Muscle of back (tissue), 11 donors: ENCODE data around the gene FKBP11. TPM values are rescaled to one million over a fixed set of nuclear protein-coding genes. Genes with fewer than 3 reads are reported as not detected.
"Not testable (repeated sequence)": the region's sequence is repeated elsewhere in the genome, so short reads cannot be mapped to it uniquely, and the experiment has no call there.

Experiments used
- DNase-seq, 3 donors: peaks; one replicate each; pipeline versions ENCODE4 v3.0.0 to v3.0.0-alpha.2; 2013
- polyA plus RNA-seq, 10 donors: library from polyadenylated mRNA; unstranded; fragments of 120-200 nt; gene quantifications; one replicate each; pipeline ENCODE4 v1.2.1, GENCODE V29; 2013; ENCODE audit not compliant: insufficient read length in 10 of 10

Gene FKBP11
- polyA plus RNA-seq, 10 donors = 18.7 to 41.1 (median 22.1) TPM

DNA sequence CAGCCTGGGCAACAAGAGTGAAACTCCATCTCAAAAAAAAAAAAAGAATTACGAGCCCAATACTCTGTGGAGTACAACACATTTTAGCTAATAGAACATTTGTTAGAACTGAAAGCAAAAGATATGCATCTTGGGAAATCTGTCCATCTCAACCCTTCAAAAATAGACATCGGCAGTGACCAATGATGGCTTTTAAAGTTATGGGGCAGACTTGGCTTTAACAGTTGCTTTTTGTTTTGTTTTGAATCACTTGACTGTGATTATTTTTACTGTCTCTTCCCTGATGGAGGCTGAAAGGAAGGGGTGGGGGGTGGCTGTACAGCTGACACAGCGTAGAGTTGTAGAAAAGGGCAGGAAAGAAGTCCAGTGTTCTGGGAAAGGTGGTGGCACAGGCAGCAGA is 2.2 kb downstream of the FKBP11 start:
- no peak for DNase-seq

DNA sequence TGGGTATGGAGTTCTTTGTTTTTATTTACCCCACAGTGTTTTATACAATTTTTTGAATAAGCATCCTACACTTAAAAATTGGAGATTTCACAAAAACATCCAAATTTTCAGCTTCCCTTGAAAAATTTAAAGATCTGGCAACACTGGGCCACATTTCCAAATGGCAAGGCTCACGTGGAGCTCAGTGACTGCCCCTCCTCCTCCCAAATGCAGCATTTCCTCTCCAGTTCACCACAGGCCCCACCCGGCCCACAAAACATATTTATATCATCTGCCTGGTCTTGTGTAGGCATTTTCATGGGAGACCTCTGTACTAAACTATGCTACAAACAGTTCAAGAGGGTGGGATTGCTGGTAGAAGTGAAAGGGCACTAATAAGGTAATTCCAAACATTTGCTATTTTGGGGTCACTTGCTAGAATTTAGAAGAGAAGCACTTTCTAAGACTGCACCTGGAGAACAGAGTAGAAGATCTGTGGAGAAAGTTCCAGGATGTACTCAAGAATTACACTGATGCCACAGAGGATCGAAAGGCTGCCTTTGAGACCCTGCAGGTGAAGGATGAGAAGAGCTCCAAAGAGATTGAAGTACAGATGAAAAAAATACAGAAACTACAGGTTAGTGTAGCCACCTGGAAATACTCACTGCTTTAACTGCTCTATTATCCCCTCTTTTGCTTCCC is 7.3 kb downstream of the FKBP11 start:
- no peak for DNase-seq

DNA sequence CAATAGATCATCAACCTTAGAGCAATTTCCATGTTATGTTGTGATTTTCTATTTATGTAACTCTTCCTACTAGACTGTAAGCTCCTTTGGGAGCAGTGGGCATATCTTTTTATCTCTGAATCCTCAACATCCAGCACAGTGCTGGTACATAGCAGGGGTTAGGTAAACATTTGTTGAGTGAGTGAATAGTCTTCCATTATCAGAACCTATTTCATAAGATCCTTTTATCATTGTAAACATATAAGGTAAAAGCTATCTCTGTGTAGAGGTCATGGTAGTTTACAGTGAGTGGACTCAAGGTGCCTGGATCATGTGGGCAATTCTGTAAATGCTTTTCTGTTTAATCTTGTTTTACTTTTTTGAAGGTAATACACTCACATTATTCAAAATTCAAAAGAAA is 15.1 kb downstream of the FKBP11 start:
- no peak for DNase-seq

DNA sequence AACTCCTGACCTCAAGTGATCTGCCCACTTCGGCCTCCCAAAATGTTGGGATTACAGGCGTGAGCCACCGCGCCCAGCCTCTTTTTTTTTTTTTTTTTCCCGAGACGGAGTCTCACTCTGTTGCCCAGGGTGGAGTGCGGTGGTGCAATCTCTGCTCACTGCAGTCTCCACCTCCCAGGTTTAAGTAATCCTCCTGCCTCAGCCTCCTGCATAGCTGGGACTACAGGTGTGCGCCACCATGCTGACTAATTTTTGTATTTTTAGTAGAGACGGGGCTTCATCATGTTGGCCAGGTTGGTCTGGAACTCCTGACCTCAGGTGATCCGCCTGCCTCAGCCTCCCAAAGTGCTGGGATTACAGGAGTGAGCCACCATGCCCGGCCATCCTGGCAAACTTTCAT is 15.6 kb downstream of the FKBP11 start:
- not testable (repeated sequence) for DNase-seq

DNA sequence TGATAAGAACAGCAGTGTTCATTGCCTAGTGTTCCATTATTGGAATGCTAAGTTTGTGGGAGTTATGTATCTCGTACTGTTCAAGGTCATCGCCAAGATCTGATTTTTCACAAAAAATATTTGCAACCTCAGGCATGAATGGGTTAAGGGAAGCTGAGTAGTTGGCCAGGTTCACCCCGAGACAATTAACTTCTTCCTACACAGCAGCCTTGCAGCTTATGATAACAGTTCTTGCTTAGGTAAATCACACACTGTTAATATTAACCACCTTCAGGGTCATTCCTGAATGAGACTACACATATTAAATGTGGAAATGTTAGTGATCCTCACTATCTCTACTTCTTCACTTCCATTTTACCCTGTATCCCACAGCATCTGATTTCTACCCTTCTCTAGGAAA is 18.0 kb downstream of the FKBP11 start:
- no peak for DNase-seq

DNA sequence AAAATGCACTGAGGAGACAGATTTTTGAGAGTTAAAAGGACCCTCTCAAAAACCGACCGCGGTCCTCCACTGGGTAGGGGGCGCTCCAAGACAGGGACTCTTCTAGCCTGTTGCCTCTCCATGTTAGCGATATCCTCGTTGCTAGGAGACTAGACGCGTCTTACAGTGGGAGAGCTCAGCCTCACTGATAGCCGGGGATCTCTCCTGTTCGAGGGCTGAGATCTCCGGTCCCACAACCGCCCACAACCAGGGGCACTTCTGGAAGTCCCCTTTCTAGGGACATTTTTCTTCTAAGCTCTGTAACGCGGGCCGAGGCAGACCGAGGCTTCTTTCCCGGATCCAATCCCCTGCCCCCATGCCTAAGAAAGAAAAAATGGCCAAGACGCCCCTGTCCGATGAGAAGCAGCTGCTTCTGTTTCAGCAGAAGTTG is 21.3 kb downstream of the FKBP11 start:
- DNase-seq = peak; percentile 79 to 91 (median 82)

DNA sequence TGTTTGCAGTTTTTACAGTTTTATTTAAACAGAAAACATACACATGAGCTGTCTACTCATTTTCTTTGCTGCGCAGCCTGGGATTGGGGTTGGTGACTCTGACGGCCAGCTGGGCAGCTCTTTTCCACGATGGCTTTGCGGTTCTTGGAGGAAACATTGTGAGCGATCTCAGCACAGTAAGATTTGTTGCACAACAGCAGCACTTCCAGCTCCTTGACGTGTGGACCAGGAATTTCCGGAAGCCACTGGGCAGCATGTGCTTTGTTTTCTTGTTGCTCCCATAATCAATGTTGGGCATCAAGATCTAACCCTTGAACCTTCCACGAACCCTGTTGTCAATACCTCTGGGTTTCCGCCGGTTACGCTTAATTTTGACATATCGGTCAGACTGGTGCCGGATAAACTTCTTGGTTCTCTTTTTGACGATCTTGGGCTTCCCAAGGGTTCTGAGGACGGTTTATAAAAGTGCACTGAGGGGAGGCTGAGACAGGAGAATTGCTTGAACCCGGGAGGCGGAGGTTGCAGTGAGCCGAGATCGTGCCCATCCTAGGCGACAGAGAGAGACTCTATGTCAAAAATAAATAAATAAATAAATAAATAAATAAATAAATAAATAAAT is 21.8 kb downstream of the FKBP11 start:
- DNase-seq = no peak

DNA sequence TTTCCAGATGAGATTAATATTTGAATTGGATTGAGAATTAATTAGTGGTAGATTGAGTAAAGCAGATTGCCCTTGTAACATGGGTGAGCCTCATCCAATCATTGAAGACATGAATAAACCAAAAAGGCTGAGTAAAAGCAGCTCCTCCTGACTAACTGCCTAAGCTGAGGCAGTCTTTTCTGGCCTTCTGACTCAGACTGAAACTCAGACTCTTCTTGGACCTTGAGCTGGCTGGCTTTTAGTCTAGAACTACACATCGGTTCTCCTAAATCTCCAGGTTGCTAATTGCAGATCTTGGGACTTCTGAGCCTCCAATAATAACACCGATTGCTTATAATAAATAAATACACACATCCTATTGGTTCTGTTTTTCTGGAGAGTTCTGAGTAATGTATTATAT is 24.0 kb downstream of the FKBP11 start:
- DNase-seq = no peak

DNA sequence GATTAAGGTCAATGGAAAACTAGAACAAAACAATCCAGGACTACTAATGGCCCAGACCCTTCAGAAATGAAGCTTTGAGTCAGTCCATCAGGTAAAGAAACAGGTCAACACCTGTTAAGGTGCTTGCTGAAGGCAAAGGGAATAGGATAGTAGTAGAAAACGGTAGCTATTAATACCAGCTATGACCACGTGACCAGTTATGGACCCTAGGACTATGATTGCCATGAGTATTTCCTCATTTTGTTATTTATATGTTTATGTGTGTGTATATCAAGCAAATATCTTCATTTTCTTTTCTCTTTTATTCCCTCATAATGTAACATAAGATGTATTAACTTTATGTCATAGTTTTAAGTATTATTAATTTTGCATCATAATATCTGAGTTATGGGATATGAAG is 25.6 kb downstream of the FKBP11 start:
- no peak for DNase-seq

DNA sequence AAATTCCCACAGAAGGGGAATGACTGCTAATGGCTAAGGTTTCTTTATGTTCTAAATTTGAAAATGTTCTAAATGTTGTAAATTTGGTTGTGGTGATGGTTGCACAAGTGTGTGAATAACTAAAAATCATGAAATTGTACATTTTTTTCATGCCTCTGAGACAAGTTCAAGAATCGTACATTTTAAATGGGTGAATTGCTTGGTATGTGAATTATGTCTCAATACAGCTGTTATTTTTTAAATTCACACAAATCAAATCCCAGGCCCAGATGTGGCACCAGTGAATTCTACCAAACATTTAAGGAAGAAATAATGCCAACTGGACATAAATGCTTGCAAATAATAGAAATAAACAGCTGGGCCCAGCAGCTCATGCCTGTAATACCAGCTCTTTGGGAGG is 31.0 kb downstream of the FKBP11 start:
- no peak for DNase-seq

DNA sequence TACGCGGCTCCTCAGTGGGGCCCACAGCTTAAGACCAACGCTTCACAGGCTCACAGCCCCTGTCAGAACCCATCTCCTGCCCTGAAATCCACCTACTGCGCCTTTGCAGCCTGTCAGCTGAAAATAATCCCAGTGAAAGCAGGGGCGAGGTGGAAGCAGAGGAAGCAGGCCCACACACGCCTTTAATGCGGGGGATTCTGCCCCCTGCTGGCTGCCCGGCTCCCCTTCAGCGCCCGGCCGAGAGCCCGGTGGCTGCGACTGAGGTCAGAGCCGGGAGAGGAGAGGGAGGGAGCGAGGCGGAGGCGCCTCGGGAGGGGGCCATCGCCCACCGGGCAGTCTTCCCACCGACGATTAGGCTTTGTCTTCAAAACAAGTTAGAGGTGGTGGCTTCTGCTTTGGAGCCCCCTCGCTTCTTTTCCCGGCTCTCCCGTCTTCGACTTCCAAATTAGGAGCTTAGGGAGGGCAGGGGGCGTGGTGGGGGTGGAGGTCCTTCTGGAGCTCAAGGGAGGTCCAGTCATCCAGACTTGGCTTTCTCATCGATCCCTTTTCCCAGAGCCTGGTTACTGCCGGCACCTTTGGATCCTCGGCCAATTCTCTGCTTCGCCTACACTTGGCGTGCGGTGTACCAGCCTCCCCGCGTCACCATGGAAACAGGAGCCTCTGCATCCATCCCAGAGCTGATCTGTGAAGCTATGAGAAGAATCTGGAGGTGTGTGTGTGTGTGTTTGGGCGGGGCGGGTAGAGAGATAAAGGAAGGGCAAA is 34.5 kb downstream of the FKBP11 start:
- DNase-seq = peak; percentile 62 to 91 (median 85)

DNA sequence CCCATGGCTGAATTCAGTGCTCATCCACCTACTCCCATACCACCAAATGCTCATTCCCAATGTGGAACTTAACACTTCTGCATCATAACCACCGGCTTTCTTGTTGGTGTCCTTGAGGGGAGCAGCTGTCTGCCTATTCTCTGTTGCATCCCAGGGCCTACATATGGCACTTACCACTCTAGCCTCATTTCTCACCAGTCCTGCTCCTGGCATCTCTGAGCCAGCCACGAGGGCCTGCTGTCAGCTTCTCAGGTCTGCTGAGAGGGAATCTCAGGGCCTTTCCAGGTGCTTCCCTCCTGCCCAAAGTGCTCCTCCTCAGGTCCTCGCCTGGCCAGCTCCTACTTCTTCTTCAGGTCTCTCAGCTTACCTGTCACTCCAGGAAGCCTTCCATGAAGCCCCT is 35.6 kb downstream of the FKBP11 start:
- DNase-seq = no peak

DNA sequence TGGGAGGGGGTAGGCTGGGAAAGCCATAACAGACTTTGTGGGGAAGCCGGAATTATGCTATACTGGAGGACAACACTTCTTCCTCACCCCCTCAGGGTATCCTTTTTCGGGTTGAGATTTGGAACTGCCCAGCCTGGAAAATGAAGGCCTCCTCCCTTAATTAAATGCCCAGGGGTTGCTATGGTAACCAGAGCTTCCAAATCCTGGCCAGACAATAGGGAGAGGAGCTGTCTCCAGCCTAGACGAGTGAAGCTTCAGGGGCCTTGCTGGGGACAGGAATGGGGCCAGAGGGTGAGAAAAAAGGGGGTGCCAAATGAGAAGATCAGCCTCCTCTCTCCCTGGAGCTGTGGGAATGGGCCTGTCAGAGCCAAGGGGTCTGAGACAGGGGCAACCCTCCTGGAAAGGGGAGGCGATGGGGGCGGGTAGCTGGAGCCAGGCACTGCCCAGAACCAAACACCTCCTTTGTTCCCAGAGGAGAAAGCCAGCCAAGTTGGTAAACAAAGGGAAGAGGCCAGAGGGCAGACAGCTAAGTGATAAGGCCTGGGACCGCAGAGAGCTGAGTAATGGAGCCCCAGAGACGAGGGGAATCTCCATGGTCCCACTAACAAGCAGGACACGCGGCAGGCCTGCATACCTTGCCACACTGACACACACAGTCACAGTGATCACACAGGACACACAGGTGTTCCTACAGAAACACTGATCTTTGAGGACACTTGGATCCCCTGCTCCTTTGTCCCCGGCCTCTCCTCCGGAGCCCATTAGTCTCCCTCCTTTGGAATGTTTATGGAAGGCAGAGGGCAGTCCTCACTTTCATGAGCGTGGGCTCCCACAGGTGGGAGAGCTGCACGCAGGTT is 41.8 kb downstream of the FKBP11 start:
- DNase-seq = no peak

DNA sequence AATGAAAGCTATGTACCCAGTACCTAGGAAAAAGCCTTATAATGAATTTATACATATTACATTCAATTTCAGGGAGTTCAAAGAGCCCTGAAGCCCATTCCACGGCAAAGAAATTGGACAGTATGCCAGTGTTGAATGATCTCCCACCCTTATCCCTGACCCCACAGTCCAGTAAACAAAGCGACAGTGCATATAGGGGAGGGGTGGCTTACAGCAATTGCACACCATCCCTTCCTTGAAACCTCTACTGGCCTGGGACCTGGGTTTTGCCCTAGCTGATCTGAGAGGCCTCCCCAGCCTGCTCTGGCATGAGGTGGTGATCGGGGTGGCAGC is 42.4 kb downstream of the FKBP11 start:
- DNase-seq = no peak

DNA sequence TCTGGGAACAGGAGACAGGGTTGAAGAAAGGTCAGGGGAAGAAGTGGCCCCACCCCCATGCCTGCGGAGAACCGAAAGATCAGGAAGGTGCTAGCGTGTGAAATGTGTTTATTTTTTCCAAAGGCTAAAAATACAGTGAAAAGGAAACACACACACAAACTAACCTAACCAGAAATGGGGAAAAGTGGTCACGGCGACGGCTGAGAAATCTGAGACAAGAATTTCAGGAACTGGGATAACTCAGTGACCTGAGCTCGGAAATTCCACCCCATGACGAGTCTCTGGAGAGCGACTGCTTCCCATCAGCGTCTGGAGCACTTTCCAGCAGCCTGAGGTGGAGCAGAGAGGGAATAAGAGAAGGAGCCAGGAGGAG is 43.0 kb downstream of the FKBP11 start:
- peak in 2 of 3 donors; percentile 29 to 55 for DNase-seq

DNA sequence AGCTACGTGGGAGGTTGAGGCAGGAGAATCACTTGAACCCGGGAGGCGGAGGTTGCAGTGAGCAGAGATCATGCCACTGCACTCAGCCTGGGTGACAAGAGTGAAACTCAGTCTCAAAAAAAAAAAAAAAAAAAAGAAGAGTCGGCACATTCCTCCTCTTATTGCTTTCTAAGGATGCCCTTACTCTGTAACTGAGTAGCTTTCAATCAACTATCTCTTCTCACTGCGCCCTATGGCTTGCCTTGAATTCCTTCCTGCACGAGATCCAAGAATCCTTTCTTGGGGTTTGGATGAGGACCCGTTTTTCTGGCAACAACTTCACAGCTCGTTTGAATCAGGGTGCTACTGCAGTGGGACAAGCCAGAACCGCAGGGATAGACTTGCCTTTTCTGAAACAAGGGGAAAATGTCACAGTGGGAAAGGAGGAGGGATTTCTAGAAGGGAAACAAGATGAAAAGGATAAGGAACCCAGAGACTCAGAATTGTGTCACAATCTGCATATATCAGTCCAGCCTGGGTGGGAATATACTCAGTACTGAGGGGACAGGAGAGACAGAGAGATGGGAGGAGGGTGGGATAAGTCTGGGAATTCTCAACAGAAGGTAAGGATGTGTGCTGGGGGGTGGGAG is 43.5 kb downstream of the FKBP11 start:
- no peak for DNase-seq

DNA sequence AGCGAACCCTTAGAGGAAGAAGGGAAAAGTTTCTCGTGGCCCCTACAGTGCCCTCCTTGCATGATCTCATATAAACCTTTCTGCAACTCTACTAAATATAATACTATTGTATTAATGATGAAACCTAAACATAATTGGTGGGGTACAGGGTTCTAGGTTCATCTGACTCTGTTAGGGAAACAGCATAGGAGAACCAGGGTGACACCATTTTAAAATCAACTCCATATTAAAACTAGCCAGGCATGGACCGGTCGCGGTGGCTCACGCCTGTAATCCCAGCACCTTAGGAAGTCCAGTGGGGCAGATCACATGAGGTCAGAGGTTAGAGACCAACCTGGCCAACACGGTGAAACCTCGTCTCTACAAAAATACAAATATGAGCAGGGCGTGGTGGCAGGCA is 44.6 kb downstream of the FKBP11 start:
- DNase-seq = no peak

DNA sequence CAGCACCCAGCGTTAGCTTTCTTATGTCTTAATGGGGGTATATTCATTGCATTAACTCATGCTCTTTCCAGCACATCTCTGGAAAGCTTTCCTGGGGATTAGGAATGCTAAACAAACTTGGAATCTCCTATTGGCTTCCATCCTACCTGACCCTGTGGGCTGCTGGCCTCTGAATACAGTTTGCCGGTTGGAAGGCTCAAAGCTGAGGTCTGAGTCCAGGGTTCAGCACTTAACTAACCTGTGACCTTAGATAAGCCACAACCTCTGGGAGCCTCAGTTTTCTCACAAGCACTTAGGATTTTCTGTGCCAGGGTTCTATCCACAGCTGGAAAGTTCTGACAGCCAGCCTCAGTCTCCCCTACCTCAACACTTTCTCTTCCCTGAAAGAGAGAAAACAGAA is 46.7 kb downstream of the FKBP11 start:
- no peak for DNase-seq

DNA sequence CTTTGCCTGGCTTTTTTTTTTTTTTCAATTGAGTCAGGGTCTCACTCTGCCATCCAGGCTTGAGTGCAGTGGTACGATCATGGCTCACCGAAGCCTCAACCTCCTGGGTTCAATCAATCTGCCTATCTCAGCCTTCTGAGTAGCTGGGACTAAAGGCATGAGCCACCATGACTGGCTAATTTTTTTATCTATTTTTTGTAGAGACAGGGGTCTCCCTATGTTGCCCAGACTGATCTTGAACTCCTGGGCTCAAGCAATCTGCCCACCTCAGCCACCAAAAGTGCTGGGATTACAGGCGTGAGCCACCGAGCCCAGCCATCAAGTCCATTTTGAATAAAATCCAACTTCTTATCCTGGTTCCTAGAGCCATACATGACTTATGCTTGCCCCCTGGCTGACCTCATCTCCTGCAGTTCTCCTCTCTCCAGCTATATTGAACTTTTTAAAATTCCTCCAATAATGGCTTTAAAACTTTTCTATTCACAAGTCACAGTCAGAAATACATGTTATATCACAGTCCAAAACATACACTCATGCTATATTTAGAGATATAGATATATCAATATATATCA is 49.3 kb downstream of the FKBP11 start:
- peak in 1 of 3 donors; percentile 32 for DNase-seq

DNA sequence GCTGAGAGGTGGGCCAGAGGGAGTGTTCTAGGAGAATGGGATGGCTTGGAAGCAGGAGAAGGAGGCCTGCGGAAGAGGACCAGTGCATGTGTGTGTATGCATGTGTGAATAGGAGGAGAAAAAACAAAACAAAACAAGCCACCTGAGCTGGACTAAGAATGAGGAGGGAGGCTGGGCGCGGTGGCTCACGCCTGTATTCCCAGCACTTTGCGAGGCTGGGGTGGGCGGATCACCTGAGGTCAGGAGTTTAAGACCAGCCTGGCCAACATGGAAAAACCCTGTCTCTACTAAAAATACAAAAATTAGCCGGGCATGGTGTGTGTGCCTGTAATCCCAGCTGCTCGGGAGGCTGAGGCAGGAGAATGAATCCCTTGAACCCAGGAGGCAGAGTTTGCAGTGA is 51.8 kb downstream of the FKBP11 start:
- not testable (repeated sequence) for DNase-seq

DNA sequence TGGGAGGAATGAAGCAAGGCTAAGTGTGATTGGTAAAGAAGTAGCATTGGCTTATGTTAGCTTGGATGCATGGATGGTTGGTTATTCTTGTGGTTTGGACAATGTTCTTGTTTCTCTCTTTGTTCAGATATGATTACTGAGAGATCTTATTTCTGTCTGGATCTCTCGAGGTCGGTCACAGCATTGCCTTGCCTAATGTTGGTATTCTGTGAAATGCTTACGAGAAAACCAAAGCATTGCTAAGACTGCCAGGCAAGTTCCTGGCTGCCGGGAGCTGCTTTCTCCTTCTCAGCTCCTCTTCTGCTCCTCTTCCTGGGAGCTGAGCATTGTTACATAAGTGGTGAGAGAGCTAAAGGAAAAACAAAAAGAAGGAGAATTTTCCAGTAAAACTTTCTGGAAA is 52.2 kb downstream of the FKBP11 start:
- no peak for DNase-seq
